GM12872 (cell line): ENCODE measurements around the gene BCHE.

Experiments used
- CTCF ChIP-seq: IDR thresholded peaks from 3 replicates; pipeline ENCODE4 v1.5.1; 2011; ENCODE audit warnings: low read depth, mild to moderate bottlenecking, low read length, moderate library complexity; ENCODE audit not compliant: insufficient read depth

The BCHE gene

DNA sequence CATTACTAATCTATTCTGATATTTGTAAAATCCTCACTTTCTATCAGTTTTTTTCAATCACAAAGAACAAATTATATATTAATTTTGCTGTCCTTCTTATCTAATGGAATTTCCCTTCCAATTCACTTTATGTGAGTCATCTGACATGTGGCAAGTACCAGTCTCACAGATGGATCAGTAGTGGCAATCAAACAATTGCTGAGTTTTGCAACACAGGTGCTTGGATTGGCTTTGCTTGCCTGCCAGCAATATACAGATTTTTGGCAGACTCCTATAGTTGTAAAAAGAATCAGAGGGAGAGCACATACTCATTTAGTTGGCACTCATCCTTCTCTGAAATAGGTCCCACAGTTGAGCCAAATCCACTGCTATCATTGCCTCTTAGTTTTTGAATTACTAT, 83.7 kb downstream of the BCHE start:
- no peak for TF ChIP-seq CTCF

DNA sequence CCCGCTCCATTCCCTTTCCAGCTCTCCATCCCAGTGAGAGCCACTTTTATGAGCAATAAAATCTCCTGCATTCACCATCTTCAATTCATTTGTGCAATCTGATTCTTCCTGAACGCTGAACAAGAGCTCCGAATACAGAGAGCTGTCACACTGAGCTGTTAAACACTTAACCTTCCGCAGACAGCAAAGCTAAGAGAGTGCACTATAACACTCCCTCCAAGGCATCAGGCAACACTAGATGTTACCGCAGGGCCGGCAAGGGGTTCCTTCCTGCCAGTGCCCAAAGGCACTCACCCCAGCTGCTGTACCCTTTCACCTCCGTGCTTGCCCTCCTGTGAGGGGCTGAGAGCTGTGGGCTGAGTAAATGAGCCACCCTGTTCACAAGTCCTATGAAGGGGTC, 85.6 kb downstream of the BCHE start:
- no peak for TF ChIP-seq CTCF

- no peak for TF ChIP-seq CTCF
Measured at GRCh38 chr3:165749821-165750220, 87.4 kb downstream of the BCHE start.

DNA sequence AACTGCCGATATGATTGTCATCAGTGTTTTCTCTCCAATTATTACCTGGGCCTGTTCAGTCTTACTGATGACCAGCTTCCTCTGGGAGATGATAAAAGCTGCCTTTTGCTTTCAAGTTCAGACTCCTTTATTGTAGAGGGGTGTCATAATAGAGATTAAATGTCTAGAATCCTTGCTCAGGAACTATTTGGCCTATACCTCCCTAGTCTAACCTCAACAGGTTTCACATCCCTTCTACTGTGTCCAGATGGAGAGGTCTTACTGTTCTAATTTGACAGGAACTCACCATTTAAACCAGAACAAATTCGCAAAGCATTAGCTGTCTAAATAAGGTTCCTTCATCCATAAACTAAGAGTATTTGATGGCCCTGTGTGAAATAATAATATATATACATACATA, 88.0 kb downstream of the BCHE start:
- no peak for TF ChIP-seq CTCF

- no peak for TF ChIP-seq CTCF
Measured at GRCh38 chr3:165748094-165748493, 89.1 kb downstream of the BCHE start.

- no peak for TF ChIP-seq CTCF
Measured at GRCh38 chr3:165746874-165747273, 90.3 kb downstream of the BCHE start.

- TF ChIP-seq CTCF = no peak
Measured at GRCh38 chr3:165744025-165744424, 93.2 kb downstream of the BCHE start.

GRCh38 chr3:165742351-165742750, 94.9 kb downstream of the BCHE start:
- TF ChIP-seq CTCF = no peak
